Adrenal gland (tissue), 12 donors: ENCODE measurements around the gene CHD2. TPM values are rescaled to one million over a fixed set of nuclear protein-coding genes. Genes with fewer than 3 reads are reported as not detected.

Source experiments
- DNase-seq, 7 donors: peaks; one replicate each; pipeline ENCODE4 v3.0.0-alpha.2; 2019 to 2020
- H3K27ac ChIP-seq, 5 donors: fragments of 200-600 bp; sonication (generic) in 4 of 5; 1 replicate in 3 of 5; 2 replicates in 2 of 5; pipeline versions ENCODE4 v1.5.1 to v1.8.0; 2016 to 2020; ENCODE audit warnings: mild to moderate bottlenecking in 1 of 5
- H3K27me3 ChIP-seq: fragments of 200-600 bp; 2 replicates; pipeline ENCODE4 v1.8.0; 2021
- H3K36me3 ChIP-seq, 2 donors: fragments of 200-600 bp; replicated peaks in 1 of 2; 1 replicate in 1 of 2; 2 replicates in 1 of 2; pipeline versions ENCODE4 v1.5.1 to v1.8.0; 2018 to 2022
- H3K4me1 ChIP-seq, 2 donors: fragments of 200-600 bp; replicated peaks in 1 of 2; 1 replicate in 1 of 2; 2 replicates in 1 of 2; pipeline versions ENCODE4 v1.5.1 to v1.8.0; 2018 to 2021
- H3K4me3 ChIP-seq, 4 donors: fragments of 200-600 bp; sonication (generic) in 3 of 4; one replicate each; pipeline ENCODE4 v1.5.1; 2016 to 2018
- H3K9me3 ChIP-seq, 3 donors: fragments of 200-600 bp; sonication (generic) in 1 of 3; replicated peaks in 1 of 3; 1 replicate in 2 of 3; 2 replicates in 1 of 3; pipeline versions ENCODE4 v1.5.1 to v1.8.0; 2016 to 2021
- CTCF ChIP-seq, 6 experiments: fragments of 450-650 bp in 4 of 6; fragments of 200-600 bp in 2 of 6; sonication (generic) in 1 of 6; IDR thresholded peaks; 1 replicate in 5 of 6; 2 replicates in 1 of 6; pipeline versions ENCODE4 v1.5.1 to v1.8.0; 2016 to 2021; ENCODE audit warnings: antibody characterized with exemption in 6 of 6, mild to moderate bottlenecking in 2 of 6, moderate library complexity in 1 of 6
- POLR2A ChIP-seq, 2 donors: fragments of 450-650 bp; IDR thresholded peaks; one replicate each; pipeline ENCODE4 v1.6.1; 2017; ENCODE audit warnings: antibody characterized with exemption in 2 of 2, mild to moderate bottlenecking in 2 of 2, moderate library complexity in 1 of 2
- WGBS, 4 donors: extraction: QIAGEN DNeasy Blood & Tissue Kit in 2 of 4; methylation state at CpG; one replicate each; pipeline versions ENCODE4 v1.1.5 to v1.1.7; 2013 to 2017; 5-methylcytosine and 5-hydroxymethylcytosine counted together
- intact Hi-C, 2 donors: fragments of 100-400 bp; cut with DNase I; formaldehyde crosslinking; loops; one replicate each; pipeline versions ENCODE4 v1.14.1 to v1.15.0; 2022 to 2023
- polyA plus RNA-seq, 3 donors: library from polyadenylated mRNA; stranded (reverse); fragments of 200-250 nt in 2 of 3; fragments of 350-450 nt in 1 of 3; fragmentation: Illumina TruSeq in 1 of 3; extraction: RNeasy Lipid Tissue Mini Kit (QIAGEN cat#74804) in 1 of 3; gene quantifications; one replicate each; pipeline ENCODE4 v1.2.3, GENCODE V29; 2013 to 2014
- total RNA-seq, 9 donors: library from RNA; depleted of rRNA in 4 of 9; stranded (reverse); fragments of >200 nt in 4 of 9; fragments of 120-200 nt in 1 of 9; fragmentation: NEBNext Ultra II Directional in 1 of 9; extraction: Animal tissue kit (Norgen Biotek cat#: 25700) in 1 of 9; gene quantifications; one replicate each; pipeline versions ENCODE4 v1.1.0 to v1.2.4, GENCODE V29; 2013 to 2023
- donor health status: healthy with polysubstance abuse.
- donor health status: Bipolar disorder and iron deficiency.
- donor health status: DM: yes; HTN: yes; CAD: no.
- donor health status: DM: no; HTN: no; CAD: no.
- donor health status: DM: no; HTN: no; CAD: no.
- donor health status: DM: yes; HTN: yes; CAD: no.

The CHD2 gene
- total and polyA plus RNA-seq, 12 donors = 40.1 to 115 (median 70.9) TPM

GRCh38 chr15:92925454-92925853 is 25.3 kb downstream of the CHD2 start:
- 95 to 99% (median 97%) methylated on average over 2 of the region's 2 CpGs for WGBS, 4 donors
- no peak for DNase-seq

GRCh38 chr15:92928225-92928750 is 28.2 kb downstream of the CHD2 start:
- Histone ChIP-seq H3K27me3 (no peaks in the 10 kb centered on the region), H3K27ac (no peak overlapping the region), H3K4me3 (no peak overlapping the region), H3K4me1 (peaks cover 8 to 23% of the 10 kb centered on the region in 2 donors), H3K9me3 (no peaks in the 10 kb centered on the region), H3K36me3 (peaks cover 0 to 85% of the 10 kb centered on the region in 2 donors)
- no peak for TF ChIP-seq POLR2A (IDR thresholded peaks at IDR 0.05)
- TF ChIP-seq CTCF (IDR thresholded peaks at IDR 0.05) = no peak
- WGBS, 4 donors = 96 to 100% (median 98%) methylated on average over 3 of the region's 3 CpGs
- no peak for DNase-seq
- intact Hi-C loops = no loop called here

More at GRCh38 chr15:92925454-92925853, 25.3 kb downstream of the CHD2 start:
- H3K27ac ChIP-seq = no peak overlapping the region
- no peaks in the 10 kb centered on the region for H3K9me3 ChIP-seq
- H3K4me1 ChIP-seq = peaks cover 16 to 45% of the 10 kb centered on the region in 2 donors
- TF ChIP-seq CTCF (IDR thresholded peaks at IDR 0.05) (no peak), POLR2A (IDR thresholded peaks at IDR 0.05) (no peak)
- no peaks in the 10 kb centered on the region for H3K27me3 ChIP-seq
- peaks cover 0 to 61% of the 10 kb centered on the region in 2 donors for H3K36me3 ChIP-seq
- no peak overlapping the region for H3K4me3 ChIP-seq
- intact Hi-C loops = no loop called here

GRCh38 chr15:92929002-92929401 is 28.9 kb downstream of the CHD2 start:
- no peaks in the 10 kb centered on the region for H3K27me3 ChIP-seq
- no peak overlapping the region for H3K4me3 ChIP-seq
- H3K27ac ChIP-seq = no peak overlapping the region
- 82 to 87% (median 85%) methylated on average over 6 of the region's 6 CpGs for WGBS, 4 donors
- H3K4me1 ChIP-seq = peaks cover 8 to 28% of the 10 kb centered on the region in 2 donors
- TF ChIP-seq CTCF (IDR thresholded peaks at IDR 0.05) (no peak), POLR2A (IDR thresholded peaks at IDR 0.05) (no peak)
- intact Hi-C loops = no loop called here
- no peak for DNase-seq
- H3K9me3 ChIP-seq = no peaks in the 10 kb centered on the region
- H3K36me3 ChIP-seq = peaks cover 0 to 92% of the 10 kb centered on the region in 2 donors

- Histone ChIP-seq H3K9me3 (no peaks in the 10 kb centered on the region), H3K27me3 (no peaks in the 10 kb centered on the region), H3K4me1 (peaks cover 8 to 22% of the 10 kb centered on the region in 2 donors), H3K36me3 (peaks cover 0 to 93% of the 10 kb centered on the region in 2 donors), H3K27ac (peak overlapping the region in 3 of 5 donors; percentile 10 to 40 (median 16)), H3K4me3 (no peak overlapping the region)
- no peak for DNase-seq
- TF ChIP-seq POLR2A (IDR thresholded peaks at IDR 0.05) (no peak), CTCF (IDR thresholded peaks at IDR 0.05) (no peak)
- intact Hi-C loops = no loop called here
- WGBS, 4 donors = 53 to 84% (median 56%) methylated on average over 3 of the region's 3 CpGs
Measured at GRCh38 chr15:92930054-92930621, 30.0 kb downstream of the CHD2 start.
